DMS53 (cell line): ENCODE data around the gene PIK3C2A.
"Not testable (repeated sequence)": the region's sequence is repeated elsewhere in the genome, so short reads cannot be mapped to it uniquely, and the experiment has no call there.

Source experiments
- DNase-seq: peaks from one replicate; lab custom pipeline; 2025; lab: John Stamatoyannopoulos, UW

Gene PIK3C2A, protein sequence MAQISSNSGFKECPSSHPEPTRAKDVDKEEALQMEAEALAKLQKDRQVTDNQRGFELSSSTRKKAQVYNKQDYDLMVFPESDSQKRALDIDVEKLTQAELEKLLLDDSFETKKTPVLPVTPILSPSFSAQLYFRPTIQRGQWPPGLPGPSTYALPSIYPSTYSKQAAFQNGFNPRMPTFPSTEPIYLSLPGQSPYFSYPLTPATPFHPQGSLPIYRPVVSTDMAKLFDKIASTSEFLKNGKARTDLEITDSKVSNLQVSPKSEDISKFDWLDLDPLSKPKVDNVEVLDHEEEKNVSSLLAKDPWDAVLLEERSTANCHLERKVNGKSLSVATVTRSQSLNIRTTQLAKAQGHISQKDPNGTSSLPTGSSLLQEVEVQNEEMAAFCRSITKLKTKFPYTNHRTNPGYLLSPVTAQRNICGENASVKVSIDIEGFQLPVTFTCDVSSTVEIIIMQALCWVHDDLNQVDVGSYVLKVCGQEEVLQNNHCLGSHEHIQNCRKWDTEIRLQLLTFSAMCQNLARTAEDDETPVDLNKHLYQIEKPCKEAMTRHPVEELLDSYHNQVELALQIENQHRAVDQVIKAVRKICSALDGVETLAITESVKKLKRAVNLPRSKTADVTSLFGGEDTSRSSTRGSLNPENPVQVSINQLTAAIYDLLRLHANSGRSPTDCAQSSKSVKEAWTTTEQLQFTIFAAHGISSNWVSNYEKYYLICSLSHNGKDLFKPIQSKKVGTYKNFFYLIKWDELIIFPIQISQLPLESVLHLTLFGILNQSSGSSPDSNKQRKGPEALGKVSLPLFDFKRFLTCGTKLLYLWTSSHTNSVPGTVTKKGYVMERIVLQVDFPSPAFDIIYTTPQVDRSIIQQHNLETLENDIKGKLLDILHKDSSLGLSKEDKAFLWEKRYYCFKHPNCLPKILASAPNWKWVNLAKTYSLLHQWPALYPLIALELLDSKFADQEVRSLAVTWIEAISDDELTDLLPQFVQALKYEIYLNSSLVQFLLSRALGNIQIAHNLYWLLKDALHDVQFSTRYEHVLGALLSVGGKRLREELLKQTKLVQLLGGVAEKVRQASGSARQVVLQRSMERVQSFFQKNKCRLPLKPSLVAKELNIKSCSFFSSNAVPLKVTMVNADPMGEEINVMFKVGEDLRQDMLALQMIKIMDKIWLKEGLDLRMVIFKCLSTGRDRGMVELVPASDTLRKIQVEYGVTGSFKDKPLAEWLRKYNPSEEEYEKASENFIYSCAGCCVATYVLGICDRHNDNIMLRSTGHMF (N-terminal part only)

GRCh38 chr11:17207317-17208256 is at the start of gene PIK3C2A:
PIK3C2A (minus strand) TSS chr11:17207986; CDS start chr11:17169741, 38,245 bp downstream.
- DNase-seq, result peak; percentile 98

DNA sequence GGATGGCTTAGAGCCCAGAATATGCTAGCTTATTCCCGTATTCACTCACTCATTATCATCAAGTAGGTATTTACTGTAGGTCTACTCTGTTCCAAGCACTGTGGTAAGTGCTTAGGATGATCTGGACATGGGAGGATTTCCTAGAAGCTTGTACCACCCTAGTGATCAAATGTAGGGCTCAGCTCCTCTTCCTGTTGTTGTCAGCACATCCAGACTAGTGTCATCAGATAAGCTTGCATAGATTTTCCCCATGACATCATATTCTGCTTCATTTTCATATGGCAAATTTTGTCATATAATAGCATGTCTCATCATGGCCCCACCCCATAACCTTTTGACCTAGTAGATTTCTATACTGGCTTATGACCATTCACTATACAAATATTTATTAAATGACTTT is 49.4 kb upstream of the PIK3C2A start:
- DNase-seq, result peak; percentile 25

- DNase-seq, result no peak
Observed at GRCh38 chr11:17256512-17256911, 48.7 kb upstream of the PIK3C2A start.

DNA sequence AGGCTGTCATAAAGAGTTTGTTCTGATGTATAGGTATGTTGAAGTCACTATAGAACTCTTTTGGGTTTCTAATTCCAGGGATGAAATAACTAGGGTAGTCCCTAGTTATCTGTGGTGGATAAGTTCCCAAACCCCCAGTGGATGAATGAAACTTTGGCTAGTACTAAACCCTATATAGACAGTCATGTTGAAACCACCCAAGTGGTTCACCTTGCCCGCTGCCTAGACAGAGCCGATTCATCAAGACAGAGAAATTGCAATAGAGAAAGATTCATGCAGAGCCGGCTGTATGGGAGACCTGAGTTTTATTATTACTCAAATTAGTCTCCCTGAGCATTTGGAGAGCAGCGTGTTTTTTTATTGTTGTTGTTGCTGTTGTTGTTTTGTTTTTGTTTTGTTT is 44.9 kb upstream of the PIK3C2A start:
- no peak for DNase-seq

GRCh38 chr11:17250561-17251350 is 43.0 kb upstream of the PIK3C2A start:
- DNase-seq, result no peak

DNA sequence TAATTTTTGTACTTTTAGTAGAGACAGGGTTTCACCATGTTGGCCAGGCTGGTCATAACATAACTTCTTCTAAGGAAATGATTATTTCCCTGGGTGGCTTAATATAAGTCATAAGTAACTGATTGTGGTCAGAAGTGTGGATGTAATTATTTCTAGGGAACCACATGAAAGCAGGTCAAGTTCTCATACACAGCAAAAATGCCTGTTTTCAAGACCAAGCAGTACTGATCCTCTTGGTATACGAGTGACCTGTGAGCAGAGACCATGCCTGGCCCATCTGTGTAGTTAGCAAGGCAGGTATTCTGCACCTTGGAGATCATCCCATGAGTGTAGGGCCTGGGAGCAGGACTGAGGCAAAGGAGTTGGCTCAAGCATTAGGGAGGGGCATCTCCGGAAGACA is 36.3 kb upstream of the PIK3C2A start:
- DNase-seq, result no peak

DNA sequence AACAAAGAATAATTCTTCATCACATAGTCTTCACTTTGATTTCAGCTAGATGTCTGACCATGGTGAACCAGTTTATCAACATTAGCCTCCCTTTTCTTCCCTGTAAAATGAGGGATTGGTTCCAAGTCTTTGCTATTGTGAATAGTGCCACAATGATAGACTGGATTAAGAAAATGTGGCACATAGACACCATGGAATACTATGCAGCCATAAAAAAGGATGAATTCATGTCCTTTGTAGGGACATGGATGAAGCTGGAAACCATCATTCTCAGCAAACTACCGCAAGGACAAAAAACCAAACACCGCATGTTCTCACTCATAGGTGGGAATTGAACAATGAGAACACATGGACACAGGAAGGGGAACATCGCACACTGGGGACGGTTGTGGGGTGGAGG is 35.2 kb upstream of the PIK3C2A start:
- DNase-seq, result not testable (repeated sequence)

DNA sequence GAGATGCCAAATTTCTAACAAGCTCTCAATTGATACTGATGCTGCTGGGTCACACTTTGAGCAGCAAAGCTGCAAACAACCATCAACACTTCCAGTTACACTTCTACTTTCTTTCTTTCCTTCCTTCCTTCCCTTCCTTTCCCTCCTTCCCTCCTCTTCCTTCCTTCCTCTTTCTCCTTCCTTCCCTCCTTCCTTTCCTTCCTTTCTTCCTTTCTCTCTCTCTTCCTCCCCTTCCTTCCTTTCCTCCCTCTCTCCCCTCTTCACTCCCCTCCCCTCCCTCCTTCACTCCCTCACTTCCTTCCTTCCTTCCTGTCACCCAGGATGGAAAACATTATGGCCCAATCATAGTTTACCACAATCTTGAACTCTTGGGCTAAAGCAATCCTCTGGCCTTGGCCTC is 33.0 kb upstream of the PIK3C2A start:
- no peak for DNase-seq

DNA sequence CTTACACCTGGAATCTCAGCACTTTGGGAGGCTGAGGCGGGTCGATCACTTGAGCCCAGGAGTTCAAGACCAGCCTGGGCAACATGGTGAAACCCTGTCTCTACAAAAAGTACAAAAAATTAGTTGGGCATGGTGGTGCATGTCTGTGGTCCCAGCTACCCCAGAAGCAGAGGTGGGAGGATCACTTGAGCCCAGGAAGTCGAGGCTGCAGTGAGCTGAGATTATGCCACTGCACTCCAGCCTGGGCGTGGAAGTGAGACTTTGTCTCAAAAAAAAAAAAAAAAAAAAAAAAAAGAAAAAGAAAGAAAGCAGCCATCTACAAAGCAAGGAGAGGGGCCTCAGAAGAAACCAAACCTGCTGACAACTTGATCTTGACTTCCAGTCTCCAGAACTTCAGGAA is 32.1 kb upstream of the PIK3C2A start:
- DNase-seq, result not testable (repeated sequence)

DNA sequence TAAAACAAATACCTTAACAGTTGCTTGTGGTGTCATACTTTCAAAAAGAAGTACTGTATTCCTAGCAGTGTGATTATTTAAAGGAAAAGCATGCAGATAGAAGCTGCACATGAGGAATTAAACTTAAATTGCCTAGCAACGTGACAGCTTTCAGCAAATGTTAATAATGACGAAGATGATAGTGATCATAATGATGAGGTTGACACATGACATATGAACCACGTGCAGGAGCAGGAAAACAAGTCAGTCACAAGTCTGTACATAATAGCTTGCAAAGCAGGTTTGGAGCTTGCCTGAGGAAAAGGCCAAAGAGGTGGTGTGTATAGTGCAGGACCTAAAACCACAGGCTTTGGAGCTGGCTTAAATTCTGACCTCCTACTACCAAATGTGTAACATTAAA is 30.6 kb upstream of the PIK3C2A start:
- DNase-seq, result peak; percentile 20

- DNase-seq, result no peak
Observed at GRCh38 chr11:17233101-17233500, 25.3 kb upstream of the PIK3C2A start.

DNA sequence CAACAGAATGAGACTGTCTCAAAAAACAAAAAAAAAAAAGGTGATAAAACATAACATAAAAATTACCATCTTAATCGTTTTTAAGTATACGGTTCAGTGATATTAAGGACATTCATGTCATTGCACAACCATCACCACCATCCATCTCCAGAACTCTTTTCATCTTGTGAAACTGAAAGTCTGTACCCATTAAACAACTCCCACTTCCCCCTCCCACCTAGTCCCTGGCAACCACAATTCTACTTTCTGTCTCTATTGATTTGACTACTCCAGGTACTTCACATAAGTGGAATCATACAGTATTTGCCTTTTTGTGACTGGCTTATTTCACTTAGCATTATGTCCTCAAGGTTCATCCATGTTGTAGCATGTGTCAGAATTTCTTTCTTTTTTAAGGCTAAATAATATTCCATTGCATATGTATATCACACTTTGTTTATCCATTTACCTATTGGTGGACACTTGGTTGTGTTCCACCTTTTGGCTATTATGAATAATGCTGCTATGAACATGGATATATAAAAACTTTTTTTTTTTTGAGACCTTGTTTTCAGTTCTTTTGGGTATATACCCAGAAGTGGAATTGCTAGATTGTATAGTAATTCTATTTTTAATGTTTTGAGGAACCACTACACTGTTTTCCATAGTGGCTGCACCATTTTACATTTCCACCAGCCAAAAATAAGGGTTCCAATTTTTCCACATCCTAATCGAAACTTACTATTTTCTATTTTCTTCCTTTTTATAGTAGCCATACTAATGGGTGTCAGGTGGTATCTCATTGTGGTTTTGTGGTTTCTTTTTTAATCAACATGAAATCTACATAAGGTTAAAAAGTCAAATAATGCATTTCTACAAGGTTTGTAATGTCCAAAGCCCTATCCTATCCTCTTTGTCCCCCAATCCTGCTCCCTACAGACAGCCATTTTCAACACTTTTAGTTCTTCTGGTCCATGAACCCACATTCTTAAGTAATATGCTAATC is 23.4 kb upstream of the PIK3C2A start:
- no peak for DNase-seq

- DNase-seq, result no peak
Observed at GRCh38 chr11:17229481-17230152, 21.8 kb upstream of the PIK3C2A start.

DNA sequence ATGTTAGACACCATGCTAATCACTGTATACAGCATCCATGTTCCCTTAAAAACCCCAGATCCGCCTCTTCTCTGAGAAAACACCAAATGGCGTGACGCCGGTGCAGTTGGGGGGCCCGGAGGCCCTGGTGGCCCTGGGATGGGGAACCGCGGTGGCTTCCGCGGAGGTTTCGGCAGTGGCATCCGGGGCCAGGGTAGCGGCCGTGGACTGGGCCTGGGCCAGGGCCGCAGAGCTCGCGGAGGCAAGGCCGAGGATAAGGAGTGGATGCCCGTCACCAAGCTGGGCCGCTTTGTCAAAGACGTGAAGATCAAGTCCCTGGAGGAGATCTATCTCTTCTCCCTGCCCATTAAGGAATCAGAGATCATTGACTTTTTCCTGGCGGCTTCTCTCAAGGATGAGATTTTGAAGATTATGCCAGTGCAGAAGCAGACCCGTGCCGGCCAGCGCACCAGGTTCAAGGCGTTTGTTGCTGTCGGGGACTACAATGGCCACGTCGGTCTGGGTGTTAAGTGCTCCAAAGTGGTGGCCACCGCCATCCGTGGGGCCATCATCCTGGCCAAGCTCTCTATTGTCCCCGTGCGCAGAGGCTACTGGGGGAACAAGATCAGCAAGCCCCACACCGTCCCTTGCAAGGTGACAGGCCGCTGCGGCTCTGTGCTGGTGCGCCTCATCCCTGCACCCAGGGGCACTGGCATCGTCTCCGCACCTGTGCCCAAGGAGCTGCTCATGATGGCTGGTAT is 20.6 kb upstream of the PIK3C2A start:
- not testable (repeated sequence) for DNase-seq

DNA sequence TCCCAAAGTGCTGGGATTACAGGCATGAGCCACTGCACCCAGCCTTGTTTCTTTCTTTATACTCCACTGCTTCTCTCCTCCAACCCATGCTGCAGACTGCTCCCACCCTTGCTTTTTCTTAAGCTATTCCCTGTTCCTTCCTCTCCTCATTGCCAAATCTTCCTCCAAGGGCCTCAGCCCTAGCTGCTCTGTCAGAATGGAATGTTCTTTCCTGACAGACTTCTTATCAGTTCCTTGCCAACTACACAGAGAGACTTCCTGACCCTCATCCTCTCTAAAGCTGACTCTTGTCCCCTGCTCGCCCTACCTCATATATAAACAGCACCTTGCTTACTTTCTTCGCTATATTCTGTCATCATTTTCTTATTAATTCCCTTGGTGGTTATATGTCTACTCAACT is 16.9 kb upstream of the PIK3C2A start:
- no peak for DNase-seq

- DNase-seq, result no peak
Observed at GRCh38 chr11:17221968-17222367, 14.2 kb upstream of the PIK3C2A start.

DNA sequence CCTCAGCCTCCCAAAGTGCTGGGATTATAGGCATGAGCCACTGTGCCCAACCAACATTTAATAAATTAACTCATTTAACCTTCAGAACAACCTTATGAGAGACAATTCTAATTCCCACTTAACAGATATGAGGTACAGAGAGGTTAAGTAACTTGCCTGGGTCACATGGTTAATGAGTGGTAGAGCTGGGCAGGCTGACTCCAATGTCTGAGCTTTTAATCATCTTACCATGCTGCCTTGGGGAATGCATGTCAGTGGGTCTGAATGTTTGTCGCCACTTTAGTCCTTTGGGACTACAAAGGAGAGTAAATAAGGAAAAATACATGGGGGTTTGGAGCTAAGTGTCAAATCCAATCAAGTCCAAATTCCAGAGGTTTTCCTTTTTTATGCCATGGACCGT is 11.2 kb upstream of the PIK3C2A start:
- no peak for DNase-seq

GRCh38 chr11:17218403-17218802 is 10.6 kb upstream of the PIK3C2A start:
- no peak for DNase-seq
